ENCODE measurements around the gene CFAP43.

CFAP43 gene

GRCh38 chr10:104264783-104265182 is 32.6 kb upstream of the CFAP43 start:
- Histone ChIP-seq H4K20me1 (ENCODE audit: insufficient read depth, low read length) (no peaks in the 10 kb centered on the region), H3K36me3 (replicated peaks; ENCODE audit: insufficient read depth, low read length) (0 out of 2 replicates have a peak, but pooled peaks cover 13% of the 10 kb centered on the region), H3K4me2 (ENCODE audit: low read depth, low read length) (no peak overlapping the region), H3K79me2 (ENCODE audit: low read length) (peaks cover 80% of the 10 kb centered on the region), H3K27me3 (replicated peaks; ENCODE audit: insufficient read depth, low read length) (no peaks in the 10 kb centered on the region), H3K4me1 (ENCODE audit: low read length) (0 out of 2 replicates have a peak, but pooled peaks cover 9% of the 10 kb centered on the region), H3K9me2 (replicated peaks; ENCODE audit: insufficient read depth, low read length) (no peaks in the 10 kb centered on the region), H3K4me3 (ENCODE audit: low read length) (no peak overlapping the region), H2AFZ (ENCODE audit: low read length) (no peak overlapping the region), H3K9me3 (replicated peaks; ENCODE audit: insufficient read depth, low read length) (no peaks in the 10 kb centered on the region), H3F3A (ENCODE audit: insufficient read depth, low read length) (peaks cover 14% of the 10 kb centered on the region), H3K27ac (ENCODE audit: low read length) (no peak overlapping the region), H3K9ac (ENCODE audit: low read length) (no peak overlapping the region)
- TF ChIP-seq CTCF (IDR thresholded peaks at IDR 0.05; ENCODE audit: low read length) = no peak
- no peak for TF ChIP-seq EZH2phosphoT487 (IDR thresholded peaks at IDR 0.05; ENCODE audit: low read length)
- no peak for TF ChIP-seq EZH2 (optimal IDR thresholded peaks at IDR 0.05; ENCODE audit: low read depth, low read length)
- no peak for DNase-seq

- Histone ChIP-seq H4K20me1 (ENCODE audit: insufficient read depth, low read length) (no peaks in the 10 kb centered on the region), H3K27me3 (replicated peaks; ENCODE audit: insufficient read depth, low read length) (no peaks in the 10 kb centered on the region), H3K4me3 (ENCODE audit: low read length) (no peak overlapping the region)
These were observed 29.9 kb upstream of the CFAP43 start for GRCh38 chr10:104262055-104262454.

DNA sequence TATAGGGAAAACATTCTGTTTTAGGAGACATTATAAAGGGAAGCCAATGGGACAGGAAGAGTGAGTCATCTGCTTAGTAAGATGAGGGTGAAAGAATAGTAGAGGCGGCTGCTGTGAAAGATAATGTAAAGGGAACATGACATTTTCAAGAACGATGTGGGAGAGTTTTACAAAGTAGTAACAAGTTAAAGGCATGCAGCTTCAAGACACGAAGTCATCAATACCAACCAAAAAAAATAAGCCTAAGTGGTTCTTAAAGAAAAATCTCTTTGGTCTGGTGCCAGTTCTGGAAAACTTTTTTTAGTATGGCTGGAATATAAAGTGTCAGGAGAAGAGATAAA is 28.6 kb upstream of the CFAP43 start:
- Histone ChIP-seq H2AFZ (ENCODE audit: low read length) (no peak overlapping the region), H3K27ac (ENCODE audit: low read length) (no peak overlapping the region), H3K4me3 (ENCODE audit: low read length) (no peak overlapping the region), H3K9me3 (replicated peaks; ENCODE audit: insufficient read depth, low read length) (no peaks in the 10 kb centered on the region), H3K9me2 (replicated peaks; ENCODE audit: insufficient read depth, low read length) (no peaks in the 10 kb centered on the region), H3K9ac (ENCODE audit: low read length) (no peak overlapping the region), H3K4me1 (ENCODE audit: low read length) (0 out of 2 replicates have a peak, but pooled peaks cover 7% of the 10 kb centered on the region), H3F3A (ENCODE audit: insufficient read depth, low read length) (0 out of 2 replicates have a peak, but pooled peaks cover 4% of the 10 kb centered on the region), H3K27me3 (replicated peaks; ENCODE audit: insufficient read depth, low read length) (no peaks in the 10 kb centered on the region), H3K4me2 (ENCODE audit: low read depth, low read length) (no peak overlapping the region), H4K20me1 (ENCODE audit: insufficient read depth, low read length) (no peaks in the 10 kb centered on the region), H3K36me3 (replicated peaks; ENCODE audit: insufficient read depth, low read length) (0 out of 2 replicates have a peak, but pooled peaks cover 10% of the 10 kb centered on the region), H3K79me2 (ENCODE audit: low read length) (peaks cover 83% of the 10 kb centered on the region)
- DNase-seq = no peak
- no peak for TF ChIP-seq EZH2 (optimal IDR thresholded peaks at IDR 0.05; ENCODE audit: low read depth, low read length)
- TF ChIP-seq EZH2phosphoT487 (IDR thresholded peaks at IDR 0.05; ENCODE audit: low read length) = no peak
- TF ChIP-seq CTCF (IDR thresholded peaks at IDR 0.05; ENCODE audit: low read length) = no peak

More at GRCh38 chr10:104262055-104262454, 29.9 kb upstream of the CFAP43 start:
- Histone ChIP-seq H3K27ac (ENCODE audit: low read length) (no peak overlapping the region), H3K36me3 (replicated peaks; ENCODE audit: insufficient read depth, low read length) (0 out of 2 replicates have a peak, but pooled peaks cover 10% of the 10 kb centered on the region), H3K4me2 (ENCODE audit: low read depth, low read length) (no peak overlapping the region), H3K9me3 (replicated peaks; ENCODE audit: insufficient read depth, low read length) (no peaks in the 10 kb centered on the region), H3K9me2 (replicated peaks; ENCODE audit: insufficient read depth, low read length) (no peaks in the 10 kb centered on the region), H3K4me1 (ENCODE audit: low read length) (0 out of 2 replicates have a peak, but pooled peaks cover 1% of the 10 kb centered on the region), H2AFZ (ENCODE audit: low read length) (no peak overlapping the region), H3F3A (ENCODE audit: insufficient read depth, low read length) (peaks cover 3% of the 10 kb centered on the region; the same call in 1 of the 2 replicates), H3K9ac (ENCODE audit: low read length) (no peak overlapping the region), H3K79me2 (ENCODE audit: low read length) (peaks cover 83% of the 10 kb centered on the region)
- no peak for DNase-seq
- TF ChIP-seq EZH2phosphoT487 (IDR thresholded peaks at IDR 0.05; ENCODE audit: low read length) (no peak), EZH2 (optimal IDR thresholded peaks at IDR 0.05; ENCODE audit: low read depth, low read length) (no peak), CTCF (IDR thresholded peaks at IDR 0.05; ENCODE audit: low read length) (no peak)

Measured in MM.1S (cell line).